Measurements from ENCODE around the gene GSKIP.
A peak's percentile ranks its signal among the peaks of the same experiment; 100 is the strongest.

Gene GSKIP

GRCh38 chr14:96385385-96385784 lies 22.1 kb downstream of the GSKIP start:
- H3K4me3 ChIP-seq (replicated peaks; ENCODE audit: low read depth, low read length) = no peak overlapping the region
- TF ChIP-seq CTCF (IDR thresholded peaks at IDR 0.05; ENCODE audit: low read depth, low read length, missing control alignments) = no peak
- no peak for DNase-seq (ENCODE audit: extremely low read depth, low read depth)

GRCh38 chr14:96390965-96391292 lies 27.6 kb downstream of the GSKIP start:
- no peak for TF ChIP-seq CTCF (IDR thresholded peaks at IDR 0.05; ENCODE audit: low read depth, low read length, missing control alignments)
- peak overlapping the region; percentile 65 for H3K4me3 ChIP-seq (replicated peaks; ENCODE audit: low read depth, low read length)
- DNase-seq (ENCODE audit: extremely low read depth, low read depth) = no peak

GRCh38 chr14:96391293-96392118 lies 28.2 kb downstream of the GSKIP start:
- DNase-seq (ENCODE audit: extremely low read depth, low read depth) = peak; percentile 55
- TF ChIP-seq CTCF (IDR thresholded peaks at IDR 0.05; ENCODE audit: low read depth, low read length, missing control alignments) = no peak
- peak overlapping the region; percentile 65 for H3K4me3 ChIP-seq (replicated peaks; ENCODE audit: low read depth, low read length)

GRCh38 chr14:96393071-96393691 lies 29.9 kb downstream of the GSKIP start:
- no peak for DNase-seq (ENCODE audit: extremely low read depth, low read depth)
- no peak for TF ChIP-seq CTCF (IDR thresholded peaks at IDR 0.05; ENCODE audit: low read depth, low read length, missing control alignments)
- no peak overlapping the region for H3K4me3 ChIP-seq (replicated peaks; ENCODE audit: low read depth, low read length)

GRCh38 chr14:96394047-96394815 lies 30.9 kb downstream of the GSKIP start:
- no peak for TF ChIP-seq CTCF (IDR thresholded peaks at IDR 0.05; ENCODE audit: low read depth, low read length, missing control alignments)
- H3K4me3 ChIP-seq (replicated peaks; ENCODE audit: low read depth, low read length) = no peak overlapping the region
- DNase-seq (ENCODE audit: extremely low read depth, low read depth) = no peak

- DNase-seq (ENCODE audit: extremely low read depth, low read depth) = no peak
- no peak overlapping the region for H3K4me3 ChIP-seq (replicated peaks; ENCODE audit: low read depth, low read length)
Observed at GRCh38 chr14:96398432-96398831, 35.1 kb downstream of the GSKIP start.

More at GRCh38 chr14:96398432-96398831, 35.1 kb downstream of the GSKIP start:
- TF ChIP-seq CTCF (IDR thresholded peaks at IDR 0.05; ENCODE audit: low read depth, low read length, missing control alignments) = no peak
